Activated naive CD8-positive, alpha-beta T cell (primary cell): ENCODE measurements around the gene AP4S1.
A peak's percentile ranks its signal among the peaks of the same experiment; 100 is the strongest.

ENCODE experiments used
- H3K27ac Mint-ChIP-seq: one replicate; pipeline ENCODE4 v1.8.0; 2021; ENCODE audit warnings: mixed read lengths
- H3K27me3 Mint-ChIP-seq: one replicate; pipeline ENCODE4 v1.8.0; 2021; ENCODE audit warnings: mixed read lengths
- H3K36me3 Mint-ChIP-seq: one replicate; pipeline ENCODE4 v1.8.0; 2021; ENCODE audit warnings: mixed read lengths
- H3K4me1 Mint-ChIP-seq: one replicate; pipeline ENCODE4 v1.8.0; 2021; ENCODE audit warnings: low read depth, mixed read lengths
- H3K4me3 Mint-ChIP-seq: one replicate; pipeline ENCODE4 v1.8.0; 2021; ENCODE audit warnings: mild to moderate bottlenecking, mixed read lengths
- H3K9me3 Mint-ChIP-seq: one replicate; pipeline ENCODE4 v1.8.0; 2021; ENCODE audit warnings: low read depth, mixed read lengths

AP4S1 gene

GRCh38 chr14:31113794-31114193 lies 88.3 kb downstream of the AP4S1 start:
- no peaks in the 10 kb centered on the region for H3K9me3 Mint-ChIP-seq
- H3K36me3 Mint-ChIP-seq = peaks cover 5% of the 10 kb centered on the region
- H3K27ac Mint-ChIP-seq = no peak overlapping the region
- no peaks in the 10 kb centered on the region for H3K27me3 Mint-ChIP-seq
- no peaks in the 10 kb centered on the region for H3K4me1 Mint-ChIP-seq
- no peak overlapping the region for H3K4me3 Mint-ChIP-seq

GRCh38 chr14:31118892-31119291 lies 93.4 kb downstream of the AP4S1 start:
- H3K27ac Mint-ChIP-seq = no peak overlapping the region
- no peak overlapping the region for H3K4me3 Mint-ChIP-seq
- H3K4me1 Mint-ChIP-seq = peaks cover 13% of the 10 kb centered on the region
- no peaks in the 10 kb centered on the region for H3K9me3 Mint-ChIP-seq
- H3K27me3 Mint-ChIP-seq = no peaks in the 10 kb centered on the region
- peaks cover 25% of the 10 kb centered on the region for H3K36me3 Mint-ChIP-seq

GRCh38 chr14:31122098-31122611 lies 96.7 kb downstream of the AP4S1 start:
- peaks cover 26% of the 10 kb centered on the region for H3K4me1 Mint-ChIP-seq
- peaks cover 27% of the 10 kb centered on the region for H3K36me3 Mint-ChIP-seq
- H3K4me3 Mint-ChIP-seq = no peak overlapping the region
- no peak overlapping the region for H3K27ac Mint-ChIP-seq
- no peaks in the 10 kb centered on the region for H3K27me3 Mint-ChIP-seq
- H3K9me3 Mint-ChIP-seq = no peaks in the 10 kb centered on the region

DNA sequence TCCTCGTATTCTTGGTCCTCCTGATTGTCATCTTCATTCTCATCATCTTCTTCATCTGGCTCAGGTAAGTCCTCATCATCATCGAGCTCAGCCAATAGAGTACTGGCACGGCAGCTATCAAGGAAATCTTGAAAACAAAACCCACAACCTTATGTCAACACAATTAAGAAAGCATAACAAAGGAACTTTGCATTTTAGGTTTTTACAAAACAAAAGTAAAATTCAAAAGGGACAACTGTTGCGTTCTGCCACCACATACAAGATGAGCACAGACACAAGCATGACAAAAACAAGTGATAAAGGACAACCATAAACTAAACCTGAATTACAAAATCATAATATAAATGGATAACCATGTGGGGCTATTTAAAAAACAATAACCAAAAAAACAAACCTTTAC lies 97.5 kb downstream of the AP4S1 start:
- Mint-ChIP-seq H3K36me3 (peaks cover 30% of the 10 kb centered on the region), H3K4me3 (peak overlapping the region; percentile 21), H3K27ac (no peak overlapping the region), H3K4me1 (peaks cover 31% of the 10 kb centered on the region), H3K27me3 (no peaks in the 10 kb centered on the region), H3K9me3 (no peaks in the 10 kb centered on the region)

DNA sequence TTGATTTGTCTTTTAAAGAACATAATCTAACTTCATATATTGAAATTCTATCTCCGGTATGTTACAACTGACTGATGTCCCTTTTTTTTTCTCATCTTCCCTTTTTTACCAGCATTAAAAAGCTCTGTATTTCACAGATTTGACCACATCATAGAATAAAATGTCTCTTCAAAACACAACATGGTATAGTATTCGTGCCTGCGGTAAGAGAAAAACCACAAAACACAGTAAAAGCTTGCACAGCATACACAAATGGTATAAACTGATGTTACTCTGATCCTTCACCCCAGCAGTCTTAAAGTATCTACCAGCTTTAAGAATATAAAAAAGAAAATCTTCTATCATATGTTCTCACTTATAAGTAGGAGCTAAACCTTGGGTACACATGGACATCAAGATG lies 98.7 kb downstream of the AP4S1 start:
- Mint-ChIP-seq H3K4me1 (peaks cover 41% of the 10 kb centered on the region), H3K27ac (peak overlapping the region; percentile 59), H3K4me3 (peak overlapping the region; percentile 73), H3K9me3 (no peaks in the 10 kb centered on the region), H3K36me3 (peaks cover 32% of the 10 kb centered on the region), H3K27me3 (no peaks in the 10 kb centered on the region)

- peak overlapping the region; percentile 52 for H3K4me3 Mint-ChIP-seq
- peaks cover 42% of the 10 kb centered on the region for H3K4me1 Mint-ChIP-seq
- peaks cover 29% of the 10 kb centered on the region for H3K36me3 Mint-ChIP-seq
- no peak overlapping the region for H3K27ac Mint-ChIP-seq
- no peaks in the 10 kb centered on the region for H3K27me3 Mint-ChIP-seq
- no peaks in the 10 kb centered on the region for H3K9me3 Mint-ChIP-seq
Measured at GRCh38 chr14:31125231-31125630, 99.8 kb downstream of the AP4S1 start.

- Mint-ChIP-seq H3K27me3 (no peaks in the 10 kb centered on the region), H3K9me3 (no peaks in the 10 kb centered on the region), H3K4me1 (peaks cover 42% of the 10 kb centered on the region), H3K36me3 (peaks cover 27% of the 10 kb centered on the region), H3K4me3 (no peak overlapping the region), H3K27ac (no peak overlapping the region)
Measured at GRCh38 chr14:31126680-31127079, 101.2 kb downstream of the AP4S1 start.

GRCh38 chr14:31127690-31128089 lies 102.2 kb downstream of the AP4S1 start:
- H3K4me1 Mint-ChIP-seq = peaks cover 41% of the 10 kb centered on the region
- no peak overlapping the region for H3K4me3 Mint-ChIP-seq
- H3K27me3 Mint-ChIP-seq = no peaks in the 10 kb centered on the region
- H3K27ac Mint-ChIP-seq = peak overlapping the region; percentile 16
- no peaks in the 10 kb centered on the region for H3K9me3 Mint-ChIP-seq
- H3K36me3 Mint-ChIP-seq = peaks cover 26% of the 10 kb centered on the region

GRCh38 chr14:31128601-31129526 lies 103.4 kb downstream of the AP4S1 start:
- H3K27ac Mint-ChIP-seq = no peak overlapping the region
- no peak overlapping the region for H3K4me3 Mint-ChIP-seq
- no peaks in the 10 kb centered on the region for H3K9me3 Mint-ChIP-seq
- H3K36me3 Mint-ChIP-seq = peaks cover 21% of the 10 kb centered on the region
- no peaks in the 10 kb centered on the region for H3K27me3 Mint-ChIP-seq
- peaks cover 30% of the 10 kb centered on the region for H3K4me1 Mint-ChIP-seq

DNA sequence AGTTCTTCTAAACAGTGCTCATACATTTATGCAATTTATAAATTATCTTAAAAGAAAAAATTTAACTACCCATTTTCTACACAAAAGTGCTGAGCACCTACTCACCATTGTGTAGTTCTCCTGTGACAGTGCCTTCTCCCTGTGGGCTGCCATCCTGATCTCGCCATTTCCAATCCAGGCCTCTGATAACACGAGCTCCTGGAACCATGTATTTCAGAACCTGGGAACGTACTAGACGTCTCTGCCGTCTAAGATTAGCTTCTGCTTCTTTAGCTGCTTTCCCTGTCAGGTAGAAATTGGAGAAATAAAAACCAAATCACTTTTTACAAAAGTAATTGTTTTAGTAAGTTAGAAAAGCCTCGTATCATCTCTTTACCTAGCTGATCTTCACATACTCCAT lies 107.7 kb downstream of the AP4S1 start:
- Mint-ChIP-seq H3K27ac (no peak overlapping the region), H3K4me3 (no peak overlapping the region), H3K27me3 (no peaks in the 10 kb centered on the region)

GRCh38 chr14:31137214-31137889 lies 111.9 kb downstream of the AP4S1 start:
- no peak overlapping the region for H3K4me3 Mint-ChIP-seq
- no peaks in the 10 kb centered on the region for H3K9me3 Mint-ChIP-seq
- no peaks in the 10 kb centered on the region for H3K4me1 Mint-ChIP-seq
- no peak overlapping the region for H3K27ac Mint-ChIP-seq
- H3K36me3 Mint-ChIP-seq = peaks cover 10% of the 10 kb centered on the region
- no peaks in the 10 kb centered on the region for H3K27me3 Mint-ChIP-seq

More for the DNA sequence above, 107.7 kb downstream of the AP4S1 start:
- Mint-ChIP-seq H3K4me1 (peaks cover 9% of the 10 kb centered on the region), H3K36me3 (peaks cover 16% of the 10 kb centered on the region), H3K9me3 (no peaks in the 10 kb centered on the region)

- peaks cover 8% of the 10 kb centered on the region for H3K36me3 Mint-ChIP-seq
- H3K27me3 Mint-ChIP-seq = no peaks in the 10 kb centered on the region
- no peak overlapping the region for H3K4me3 Mint-ChIP-seq
- no peak overlapping the region for H3K27ac Mint-ChIP-seq
- H3K9me3 Mint-ChIP-seq = no peaks in the 10 kb centered on the region
- no peaks in the 10 kb centered on the region for H3K4me1 Mint-ChIP-seq
Measured at GRCh38 chr14:31138301-31138700, 112.9 kb downstream of the AP4S1 start.

- Mint-ChIP-seq H3K4me1 (no peaks in the 10 kb centered on the region), H3K27me3 (no peaks in the 10 kb centered on the region), H3K4me3 (no peak overlapping the region), H3K9me3 (no peaks in the 10 kb centered on the region), H3K36me3 (peaks cover 7% of the 10 kb centered on the region), H3K27ac (no peak overlapping the region)
Measured at GRCh38 chr14:31139301-31139847, 113.9 kb downstream of the AP4S1 start.

- Mint-ChIP-seq H3K27ac (no peak overlapping the region), H3K4me1 (no peaks in the 10 kb centered on the region), H3K4me3 (no peak overlapping the region)
Measured at GRCh38 chr14:31142455-31143087, 117.1 kb downstream of the AP4S1 start.

More at GRCh38 chr14:31142455-31143087, 117.1 kb downstream of the AP4S1 start:
- Mint-ChIP-seq H3K9me3 (no peaks in the 10 kb centered on the region), H3K36me3 (peaks cover 3% of the 10 kb centered on the region), H3K27me3 (no peaks in the 10 kb centered on the region)
